GM12874 (cell line): ENCODE measurements around the gene LRRC26.

Source experiments
- CTCF ChIP-seq: IDR thresholded peaks from 2 replicates; pipeline ENCODE4 v1.5.1; 2011; ENCODE audit warnings: low read depth, mild to moderate bottlenecking, control low read depth, low read length, moderate library complexity; ENCODE audit not compliant: insufficient read depth

The LRRC26 gene

GRCh38 chr9:137185921-137186320 is 16.1 kb upstream of the LRRC26 start:
- TF ChIP-seq CTCF, result no peak

- TF ChIP-seq CTCF, result no peak
These were observed 15.2 kb upstream of the LRRC26 start for GRCh38 chr9:137184881-137185660.

GRCh38 chr9:137183980-137184595 is 14.2 kb upstream of the LRRC26 start:
- no peak for TF ChIP-seq CTCF

GRCh38 chr9:137182836-137183235 is 13.0 kb upstream of the LRRC26 start:
- TF ChIP-seq CTCF, result no peak

- no peak for TF ChIP-seq CTCF
These were observed 11.8 kb upstream of the LRRC26 start for GRCh38 chr9:137181680-137182079.

- TF ChIP-seq CTCF, result no peak
These were observed 10.6 kb upstream of the LRRC26 start for GRCh38 chr9:137180491-137180890.

- no peak for TF ChIP-seq CTCF
These were observed 9.9 kb upstream of the LRRC26 start for GRCh38 chr9:137179761-137180160.
